PC-3 (cell line): ENCODE data around the gene AFMID. TPM values are rescaled to one million over a fixed set of nuclear protein-coding genes. Genes with fewer than 3 reads are reported as not detected.

Experiments
- ATAC-seq: fragments of 200-7000 bp; cut with Tn5 transposase; 2 replicates; pipeline ENCODE4 v1.9.1; 2020; ENCODE audit warnings: mild to moderate bottlenecking, moderate library complexity
- BruUV-seq: library from RNA; stranded (reverse); fragments of 400-500 nt; replicated peaks from 2 replicates; lab custom pipeline; 2021; lab: Mats Ljungman, UMichigan
- CTCF ChIA-PET: fragments of 300-600 bp; sonication (Branson Sonifier 250); formaldehyde crosslinking; loops from one replicate; lab custom pipeline; 2022; ENCODE audit warnings: antibody characterized with exemption; lab: Charles Lee
- POLR2A ChIA-PET: fragments of 300-600 bp; sonication (Branson Sonifier 250); formaldehyde crosslinking; loops from one replicate; lab custom pipeline; 2022; ENCODE audit warnings: antibody characterized with exemption; ENCODE audit not compliant: unreplicated experiment; lab: Charles Lee
- DNase-seq: peaks from one replicate; pipeline ENCODE4 v3.0.0-alpha.2; 2015
- H2AFZ ChIP-seq: fragments of 300-600 bp; sonication (generic); 2 replicates; pipeline ENCODE4 v1.6.0; 2016; ENCODE audit warnings: antibody characterized with exemption, low read length
- H3F3A ChIP-seq: fragments of 300-600 bp; sonication (generic); one replicate; pipeline ENCODE4 v1.6.0; 2017; ENCODE audit warnings: antibody characterized with exemption, low read length, control low read depth, mild to moderate bottlenecking; ENCODE audit not compliant: unreplicated experiment
- H3K27ac ChIP-seq: fragments of 300-600 bp; sonication (generic); 2 replicates; pipeline ENCODE4 v1.5.1; 2016; ENCODE audit warnings: mild to moderate bottlenecking, low read length
- H3K27me3 ChIP-seq: fragments of 300-600 bp; sonication (generic); 2 replicates; pipeline ENCODE4 v1.6.1; 2016; ENCODE audit warnings: low read length, mixed read lengths
- H3K36me3 ChIP-seq: fragments of 300-600 bp; sonication (generic); 2 replicates; pipeline ENCODE4 v1.6.1; 2016; ENCODE audit warnings: low read depth, mixed run types, low read length, mixed read lengths
- H3K4me1 ChIP-seq: fragments of 300-600 bp; sonication (generic); 2 replicates; pipeline ENCODE4 v1.5.1; 2016; ENCODE audit warnings: low read length; ENCODE audit not compliant: insufficient read depth
- H3K4me2 ChIP-seq: fragments of 300-600 bp; sonication (generic); 2 replicates; pipeline ENCODE4 v1.6.0; 2016; ENCODE audit warnings: low read length
- H3K4me3 ChIP-seq: fragments of 300-600 bp; sonication (generic); 2 replicates; pipeline ENCODE4 v1.5.1; 2016; ENCODE audit warnings: mild to moderate bottlenecking, low read length, mixed read lengths
- H3K79me2 ChIP-seq: fragments of 300-600 bp; sonication (generic); 2 replicates; pipeline ENCODE4 v1.6.1; 2017; ENCODE audit warnings: low read length, mixed read lengths
- H3K9ac ChIP-seq: fragments of 300-600 bp; sonication (generic); 2 replicates; pipeline ENCODE4 v1.6.0; 2016; ENCODE audit warnings: mild to moderate bottlenecking, low read length
- H3K9me2 ChIP-seq: fragments of 300-600 bp; sonication (generic); replicated peaks from 2 replicates; pipeline ENCODE4 v1.6.1; 2016; ENCODE audit warnings: mixed run types, low read length, mixed read lengths
- H3K9me3 ChIP-seq: fragments of 300-600 bp; sonication (generic); 2 replicates; pipeline ENCODE4 v1.6.1; 2016; ENCODE audit warnings: low read length, mixed read lengths
- H4K20me1 ChIP-seq: fragments of 300-600 bp; sonication (generic); 2 replicates; pipeline ENCODE4 v1.6.1; 2016; ENCODE audit warnings: low read length, mixed read lengths
- EZH2 ChIP-seq: fragments of 300-600 bp; sonication (generic); IDR thresholded peaks from one replicate; pipeline ENCODE4 v1.6.1; 2017; ENCODE audit warnings: antibody characterized with exemption, mild to moderate bottlenecking, low read length; ENCODE audit not compliant: unreplicated experiment
- EZH2phosphoT487 ChIP-seq: fragments of 300-600 bp; sonication (generic); IDR thresholded peaks from 2 replicates; pipeline ENCODE4 v1.6.1; 2018; ENCODE audit warnings: mild to moderate bottlenecking, antibody characterized with exemption, low read length, borderline replicate concordance
- intact Hi-C: fragments of 100-400 bp; cut with micrococcal nuclease; formaldehyde crosslinking; loops from 2 replicates; pipeline ENCODE4 v1.9.0; 2023
- total RNA-seq: library from RNA; depleted of rRNA; stranded (reverse); fragments of >200 nt; gene quantifications from 2 replicates; pipeline ENCODE4 v1.2.3, GENCODE V29; 2014
- TF ChIP-seq, protein P1 (sequence below): fragments of 300-600 bp; sonication (generic); conservative IDR thresholded peaks from 2 replicates; pipeline ENCODE4 v1.5.1; 2017; ENCODE audit warnings: antibody characterized with exemption, low read depth, mild to moderate bottlenecking, low read length

The AFMID gene
- total RNA-seq, 1 experiment from 2014 or later = 58.9 TPM

DNA sequence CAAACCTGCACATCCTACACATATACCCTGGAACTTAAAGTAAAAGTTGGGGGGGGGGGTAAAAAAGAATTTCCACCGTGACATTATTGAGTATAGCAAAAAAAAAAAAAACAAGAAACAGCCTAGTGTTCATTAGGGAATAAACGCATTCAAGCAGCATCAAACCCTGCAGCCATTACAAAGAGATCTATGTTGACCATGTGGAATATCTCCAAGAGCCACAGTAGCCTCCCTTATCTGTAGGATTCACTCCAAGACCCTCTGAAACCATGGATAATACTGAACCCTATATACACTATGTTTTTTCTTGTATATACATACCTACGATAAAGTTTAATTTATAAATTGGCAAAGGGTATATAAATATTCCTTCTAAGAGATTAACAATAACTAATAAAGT, 21.3 kb downstream of the AFMID start:
- TF ChIP-seq, protein P1, sequence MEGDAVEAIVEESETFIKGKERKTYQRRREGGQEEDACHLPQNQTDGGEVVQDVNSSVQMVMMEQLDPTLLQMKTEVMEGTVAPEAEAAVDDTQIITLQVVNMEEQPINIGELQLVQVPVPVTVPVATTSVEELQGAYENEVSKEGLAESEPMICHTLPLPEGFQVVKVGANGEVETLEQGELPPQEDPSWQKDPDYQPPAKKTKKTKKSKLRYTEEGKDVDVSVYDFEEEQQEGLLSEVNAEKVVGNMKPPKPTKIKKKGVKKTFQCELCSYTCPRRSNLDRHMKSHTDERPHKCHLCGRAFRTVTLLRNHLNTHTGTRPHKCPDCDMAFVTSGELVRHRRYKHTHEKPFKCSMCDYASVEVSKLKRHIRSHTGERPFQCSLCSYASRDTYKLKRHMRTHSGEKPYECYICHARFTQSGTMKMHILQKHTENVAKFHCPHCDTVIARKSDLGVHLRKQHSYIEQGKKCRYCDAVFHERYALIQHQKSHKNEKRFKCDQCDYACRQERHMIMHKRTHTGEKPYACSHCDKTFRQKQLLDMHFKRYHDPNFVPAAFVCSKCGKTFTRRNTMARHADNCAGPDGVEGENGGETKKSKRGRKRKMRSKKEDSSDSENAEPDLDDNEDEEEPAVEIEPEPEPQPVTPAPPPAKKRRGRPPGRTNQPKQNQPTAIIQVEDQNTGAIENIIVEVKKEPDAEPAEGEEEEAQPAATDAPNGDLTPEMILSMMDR = no peak
- no peak for TF ChIP-seq EZH2
- TF ChIP-seq EZH2phosphoT487 = no peak
- intact Hi-C loops = no loop called here
- Histone ChIP-seq H4K20me1 (no peaks in the 10 kb centered on the region), H2AFZ (no peak overlapping the region), H3K27me3 (no peaks in the 10 kb centered on the region), H3K9ac (no peak overlapping the region), H3K79me2 (no peaks in the 10 kb centered on the region), H3K9me2 (no peaks in the 10 kb centered on the region), H3K9me3 (no peaks in the 10 kb centered on the region), H3K36me3 (peaks cover 10% of the 10 kb centered on the region; the same call in 1 of the 2 replicates), H3F3A (no peaks in the 10 kb centered on the region), H3K27ac (no peak overlapping the region), H3K4me2 (no peak overlapping the region), H3K4me1 (no peaks in the 10 kb centered on the region), H3K4me3 (no peak overlapping the region)
- DNase-seq = no peak
- ATAC-seq = no peak
- ChIA-PET POLR2A (no interaction called here), CTCF (no interaction called here)
- no TSS peak for BruUV-seq

DNA sequence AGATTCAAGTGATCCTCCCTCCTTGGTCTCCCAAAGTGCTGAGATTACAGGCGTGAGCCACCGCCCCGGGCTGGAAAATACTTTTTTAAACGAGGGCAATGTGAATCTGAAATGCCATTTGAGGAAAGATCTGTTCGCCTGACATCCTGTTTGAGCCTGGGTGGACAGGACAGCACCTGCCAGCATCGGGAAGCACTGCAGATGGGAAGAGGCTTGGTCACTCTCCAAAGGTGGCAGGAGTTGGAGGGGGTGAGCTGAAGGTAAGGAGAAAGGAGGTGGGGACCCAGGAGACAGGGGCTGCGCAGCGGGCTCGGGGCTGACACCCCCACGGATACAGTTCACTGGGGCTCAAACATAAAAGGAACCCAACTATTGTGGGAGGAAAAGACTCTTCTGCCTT, 22.9 kb downstream of the AFMID start:
- H3K9me2 ChIP-seq = no peaks in the 10 kb centered on the region
- no peak overlapping the region for H3K27ac ChIP-seq
- H3K9me3 ChIP-seq = no peaks in the 10 kb centered on the region
- DNase-seq (no peak), ATAC-seq (no peak)
- no peak overlapping the region for H3K4me2 ChIP-seq
- peaks cover under 1% of the 10 kb centered on the region; the same call in 1 of the 2 replicates for H3K36me3 ChIP-seq
- H3K79me2 ChIP-seq = peaks cover 11% of the 10 kb centered on the region
- H3F3A ChIP-seq = no peaks in the 10 kb centered on the region
- BruUV-seq = no TSS peak
- no peaks in the 10 kb centered on the region for H4K20me1 ChIP-seq
- ChIA-PET CTCF (interaction anchor here (0.6 kb wide), 1 partner anchor 18 kb away, joined by 12 read pairs; no protein-coding TSS in a partner anchor), POLR2A (no interaction called here)
- no peak overlapping the region for H2AFZ ChIP-seq
- H3K4me1 ChIP-seq = no peaks in the 10 kb centered on the region
- intact Hi-C loops = no loop called here
- TF ChIP-seq EZH2 (no peak), EZH2phosphoT487 (no peak)
- TF ChIP-seq, protein P1 = no peak
- no peaks in the 10 kb centered on the region for H3K27me3 ChIP-seq
- H3K9ac ChIP-seq = no peak overlapping the region
- no peak overlapping the region for H3K4me3 ChIP-seq

DNA sequence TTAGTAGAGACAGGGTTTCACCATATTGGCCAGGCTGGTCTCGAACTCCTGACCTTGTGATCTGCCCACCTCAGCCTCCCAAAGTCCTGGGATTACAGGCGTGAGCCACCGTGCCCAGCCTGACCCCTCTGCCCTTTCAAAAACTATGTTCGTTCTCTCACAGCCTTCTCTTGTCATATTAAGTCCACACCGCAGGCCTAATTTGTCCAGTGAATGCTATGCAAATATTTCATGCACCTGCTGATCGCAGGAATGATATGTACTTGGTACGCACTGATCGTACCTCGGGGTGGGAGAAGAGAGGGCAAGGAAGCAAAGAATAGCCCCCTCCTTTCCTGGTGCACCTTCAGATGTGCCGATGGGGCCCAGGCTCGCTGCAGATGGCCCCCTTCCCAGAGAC, 23.9 kb downstream of the AFMID start:
- Histone ChIP-seq H3K9ac (no peak overlapping the region), H4K20me1 (no peaks in the 10 kb centered on the region), H3K4me2 (no peak overlapping the region), H3K4me1 (peaks cover 6% of the 10 kb centered on the region), H2AFZ (no peak overlapping the region), H3F3A (no peaks in the 10 kb centered on the region), H3K27me3 (no peaks in the 10 kb centered on the region), H3K36me3 (no peaks in the 10 kb centered on the region), H3K27ac (no peak overlapping the region), H3K79me2 (peaks cover 20% of the 10 kb centered on the region), H3K9me3 (no peaks in the 10 kb centered on the region), H3K9me2 (no peaks in the 10 kb centered on the region), H3K4me3 (no peak overlapping the region)
- POLR2A ChIA-PET = no interaction called here
- DNase-seq (no peak), ATAC-seq (no peak)
- TF ChIP-seq EZH2 (no peak), EZH2phosphoT487 (no peak)
- TF ChIP-seq, protein P1 = no peak
- CTCF ChIA-PET = no interaction called here
- intact Hi-C loops = no loop called here
- BruUV-seq = no TSS peak
